ENCODE measurements around the gene HSH2D. TPM values are rescaled to one million over a fixed set of nuclear protein-coding genes. Genes with fewer than 3 reads are reported as not detected.

The HSH2D gene
- total RNA-seq, 1 experiment from 2014 or later: 0.49 TPM

- ChIA-PET CTCF (interaction anchor here (0.5 to 2.4 kb wide), 8 partner anchors 9 to 284 kb away, joined by 3 to 17 read pairs (median 4); no protein-coding TSS in a partner anchor), POLR2A (interaction anchor here (0.5 to 1.9 kb wide), 15 partner anchors 8 to 85 kb away, joined by 3 to 12 read pairs (median 4); partner anchors contain the start of genes FAM32A and TPM4)
- intact Hi-C loops (cut with micrococcal nuclease): loop anchor here (1.0 to 2.0 kb wide), 5 partner anchors 42 to 73 kb away; partner anchors contain the start of gene FAM32A
- DNase-seq (ENCODE audit: unreplicated experiment): no peak
- Mint-ChIP-seq H3K27me3 (ENCODE audit: insufficient read depth, unreplicated experiment) (no peaks in the 10 kb centered on the region), H3K9me3 (ENCODE audit: unreplicated experiment) (no peaks in the 10 kb centered on the region), H3K4me1 (ENCODE audit: insufficient read depth, unreplicated experiment) (no peaks in the 10 kb centered on the region), H3K27ac (ENCODE audit: low read depth, unreplicated experiment) (peak overlapping the region; percentile 94), H3K4me3 (ENCODE audit: unreplicated experiment) (peak overlapping the region; percentile 90), H3K36me3 (ENCODE audit: insufficient read depth, unreplicated experiment) (peaks cover 17% of the 10 kb centered on the region)
- TF ChIP-seq, protein P1, sequence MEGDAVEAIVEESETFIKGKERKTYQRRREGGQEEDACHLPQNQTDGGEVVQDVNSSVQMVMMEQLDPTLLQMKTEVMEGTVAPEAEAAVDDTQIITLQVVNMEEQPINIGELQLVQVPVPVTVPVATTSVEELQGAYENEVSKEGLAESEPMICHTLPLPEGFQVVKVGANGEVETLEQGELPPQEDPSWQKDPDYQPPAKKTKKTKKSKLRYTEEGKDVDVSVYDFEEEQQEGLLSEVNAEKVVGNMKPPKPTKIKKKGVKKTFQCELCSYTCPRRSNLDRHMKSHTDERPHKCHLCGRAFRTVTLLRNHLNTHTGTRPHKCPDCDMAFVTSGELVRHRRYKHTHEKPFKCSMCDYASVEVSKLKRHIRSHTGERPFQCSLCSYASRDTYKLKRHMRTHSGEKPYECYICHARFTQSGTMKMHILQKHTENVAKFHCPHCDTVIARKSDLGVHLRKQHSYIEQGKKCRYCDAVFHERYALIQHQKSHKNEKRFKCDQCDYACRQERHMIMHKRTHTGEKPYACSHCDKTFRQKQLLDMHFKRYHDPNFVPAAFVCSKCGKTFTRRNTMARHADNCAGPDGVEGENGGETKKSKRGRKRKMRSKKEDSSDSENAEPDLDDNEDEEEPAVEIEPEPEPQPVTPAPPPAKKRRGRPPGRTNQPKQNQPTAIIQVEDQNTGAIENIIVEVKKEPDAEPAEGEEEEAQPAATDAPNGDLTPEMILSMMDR (IDR thresholded peaks at IDR 0.05; ENCODE audit: unreplicated experiment): no peak
- BruUV-seq (replicated peaks): TSS peak; percentile 70
Measured at GRCh38 chr19:16111909-16112752, 31.4 kb upstream of the HSH2D start.

GRCh38 chr19:16112778-16113177 is 30.7 kb upstream of the HSH2D start:
- intact Hi-C loops (cut with micrococcal nuclease): no loop called here
- H3K27ac Mint-ChIP-seq (ENCODE audit: low read depth, unreplicated experiment): peak overlapping the region; percentile 94
- CTCF ChIA-PET: interaction anchor here (0.5 to 2.4 kb wide), 5 partner anchors 10 to 284 kb away, joined by 3 to 17 read pairs (median 4); no protein-coding TSS in a partner anchor

GRCh38 chr19:16113727-16114126 is 29.8 kb upstream of the HSH2D start:
- ChIA-PET POLR2A (interaction anchor here (0.7 to 1.3 kb wide), 2 partner anchors 20 to 786 kb away, joined by 3 to 5 read pairs; no protein-coding TSS in a partner anchor), CTCF (interaction anchor here (1.0 to 2.4 kb wide), 2 partner anchors 9 to 72 kb away, joined by 4 to 17 read pairs; no protein-coding TSS in a partner anchor)
- Mint-ChIP-seq H3K4me3 (ENCODE audit: unreplicated experiment) (no peak overlapping the region), H3K4me1 (ENCODE audit: insufficient read depth, unreplicated experiment) (no peaks in the 10 kb centered on the region), H3K36me3 (ENCODE audit: insufficient read depth, unreplicated experiment) (peaks cover 24% of the 10 kb centered on the region), H3K27me3 (ENCODE audit: insufficient read depth, unreplicated experiment) (no peaks in the 10 kb centered on the region), H3K27ac (ENCODE audit: low read depth, unreplicated experiment) (no peak overlapping the region), H3K9me3 (ENCODE audit: unreplicated experiment) (no peaks in the 10 kb centered on the region)
- BruUV-seq (replicated peaks): no TSS peak
- TF ChIP-seq, protein P1 (IDR thresholded peaks at IDR 0.05; ENCODE audit: unreplicated experiment): no peak
- DNase-seq (ENCODE audit: unreplicated experiment): no peak
- intact Hi-C loops (cut with micrococcal nuclease): no loop called here

More at GRCh38 chr19:16112778-16113177, 30.7 kb upstream of the HSH2D start:
- Mint-ChIP-seq H3K4me1 (ENCODE audit: insufficient read depth, unreplicated experiment) (no peaks in the 10 kb centered on the region), H3K36me3 (ENCODE audit: insufficient read depth, unreplicated experiment) (peaks cover 19% of the 10 kb centered on the region), H3K27me3 (ENCODE audit: insufficient read depth, unreplicated experiment) (no peaks in the 10 kb centered on the region), H3K4me3 (ENCODE audit: unreplicated experiment) (peak overlapping the region; percentile 90), H3K9me3 (ENCODE audit: unreplicated experiment) (no peaks in the 10 kb centered on the region)
- POLR2A ChIA-PET: interaction anchor here (0.5 to 1.3 kb wide), 5 partner anchors 21 to 71 kb away, joined by 3 to 5 read pairs (median 3); partner anchors contain the start of gene TPM4
- no TSS peak for BruUV-seq (replicated peaks)
- DNase-seq (ENCODE audit: unreplicated experiment): no peak
- TF ChIP-seq, protein P1 (IDR thresholded peaks at IDR 0.05; ENCODE audit: unreplicated experiment): no peak

Measured in MCF 10A (cell line).